ENCODE measurements around the gene VIPR1. TPM values are rescaled to one million over a fixed set of nuclear protein-coding genes. Genes with fewer than 3 reads are reported as not detected.

The VIPR1 gene
- total and polyA plus RNA-seq, 2 donors from 2014 or later: 4.9 to 5.3 TPM

- FAIRE-seq: no peak
- peaks cover 0 to 11% (median 0%) of the 10 kb centered on the region in 3 donors for H3K4me1 ChIP-seq (ENCODE audit: control insufficient read depth in 2 of 3, insufficient read depth in 2 of 3, low read depth in 1 of 3, low read length in 3 of 3)
- H3K9me3 ChIP-seq (ENCODE audit: control insufficient read depth in 2 of 3, insufficient read depth in 1 of 3, low read length in 3 of 3): no peaks in the 10 kb centered on the region
- peaks cover 7% of the 10 kb centered on the region for H3K27me3 ChIP-seq (ENCODE audit: control insufficient read depth, insufficient read depth, low read length)
- peak in 2 of 5 donors; percentile 0 to 15 for DNase-seq
- no peak overlapping the region for H3K4me3 ChIP-seq (ENCODE audit: low read length in 3 of 3)
- intact Hi-C loops (cut with DNase I): no loop called here
- no peak overlapping the region for H3K9ac ChIP-seq (ENCODE audit: low read length in 3 of 3)
- H3K27ac ChIP-seq (ENCODE audit: low read depth in 2 of 2, low read length in 2 of 2): no peak overlapping the region
- TF ChIP-seq CTCF (IDR thresholded peaks at IDR 0.05; ENCODE audit: borderline replicate concordance, extremely low read depth, insufficient read depth): no peak
- H3K36me3 ChIP-seq (ENCODE audit: control insufficient read depth in 2 of 3, insufficient read depth in 3 of 3, low read length in 3 of 3): no peaks in the 10 kb centered on the region
Observed at GRCh38 chr3:42500091-42500490, 2.4 kb upstream of the VIPR1 start.

GRCh38 chr3:42500909-42501308 lies 1.5 kb upstream of the VIPR1 start:
- H3K27me3 ChIP-seq (ENCODE audit: control insufficient read depth, insufficient read depth, low read length): peaks cover 7% of the 10 kb centered on the region
- H3K4me1 ChIP-seq (ENCODE audit: control insufficient read depth in 2 of 3, insufficient read depth in 2 of 3, low read depth in 1 of 3, low read length in 3 of 3): peaks cover 0 to 11% (median 0%) of the 10 kb centered on the region in 3 donors
- FAIRE-seq: no peak
- H3K27ac ChIP-seq (ENCODE audit: low read depth in 2 of 2, low read length in 2 of 2): no peak overlapping the region
- no peaks in the 10 kb centered on the region for H3K9me3 ChIP-seq (ENCODE audit: control insufficient read depth in 2 of 3, insufficient read depth in 1 of 3, low read length in 3 of 3)
- H3K9ac ChIP-seq (ENCODE audit: low read length in 3 of 3): no peak overlapping the region
- DNase-seq: no peak
- intact Hi-C loops (cut with DNase I): no loop called here
- no peaks in the 10 kb centered on the region for H3K36me3 ChIP-seq (ENCODE audit: control insufficient read depth in 2 of 3, insufficient read depth in 3 of 3, low read length in 3 of 3)
- TF ChIP-seq CTCF (IDR thresholded peaks at IDR 0.05; ENCODE audit: borderline replicate concordance, extremely low read depth, insufficient read depth): no peak
- H3K4me3 ChIP-seq (ENCODE audit: low read length in 3 of 3): no peak overlapping the region

- no peak overlapping the region for H3K27ac ChIP-seq (ENCODE audit: low read depth in 2 of 2, low read length in 2 of 2)
- TF ChIP-seq CTCF (IDR thresholded peaks at IDR 0.05; ENCODE audit: borderline replicate concordance, extremely low read depth, insufficient read depth): no peak
- DNase-seq: peak in 4 of 5 donors; percentile 6 to 50 (median 12)
Observed at GRCh38 chr3:42501321-42501680, 1.1 kb upstream of the VIPR1 start.

More at GRCh38 chr3:42501321-42501680, 1.1 kb upstream of the VIPR1 start:
- Histone ChIP-seq H3K27me3 (ENCODE audit: control insufficient read depth, insufficient read depth, low read length) (peaks cover 7% of the 10 kb centered on the region), H3K9ac (ENCODE audit: low read length in 3 of 3) (no peak overlapping the region), H3K9me3 (ENCODE audit: control insufficient read depth in 2 of 3, insufficient read depth in 1 of 3, low read length in 3 of 3) (no peaks in the 10 kb centered on the region), H3K4me3 (ENCODE audit: low read length in 3 of 3) (peak overlapping the region in 1 of 3 donors; percentile 67), H3K4me1 (ENCODE audit: control insufficient read depth in 2 of 3, insufficient read depth in 2 of 3, low read depth in 1 of 3, low read length in 3 of 3) (peaks cover 0 to 11% (median 0%) of the 10 kb centered on the region in 3 donors), H3K36me3 (ENCODE audit: control insufficient read depth in 2 of 3, insufficient read depth in 3 of 3, low read length in 3 of 3) (no peaks in the 10 kb centered on the region)
- intact Hi-C loops (cut with DNase I): no loop called here
- no peak for FAIRE-seq

All from kidney (tissue), 14 donors.